ENCODE results near the gene ADGRF1. TPM values are rescaled to one million over a fixed set of nuclear protein-coding genes. Genes with fewer than 3 reads are reported as not detected.

The ADGRF1 gene
- total RNA-seq, 4 donors from 2014 or later: 7.4 to 57.0 (median 43.6) TPM

- DNase-seq: no peak
- H3K4me3 ChIP-seq: no peak overlapping the region
- TF ChIP-seq CTCF (IDR thresholded peaks at IDR 0.05): no peak
- TF ChIP-seq POLR2A (IDR thresholded peaks at IDR 0.05): no peak
- no peaks in the 10 kb centered on the region for H3K27me3 ChIP-seq
- no peaks in the 10 kb centered on the region for H3K36me3 ChIP-seq
- H3K27ac ChIP-seq: no peak overlapping the region
- H3K4me1 ChIP-seq: peaks cover 4 to 27% (median 10%) of the 10 kb centered on the region in 3 donors
- no peaks in the 10 kb centered on the region for H3K9me3 ChIP-seq
- intact Hi-C loops (cut with DNase I): loop anchor here (10.0 kb wide), 1 partner anchor 194 kb away; no protein-coding TSS in a partner anchor
Measured at GRCh38 chr6:47048638-47049037, 6.5 kb upstream of the ADGRF1 start.

GRCh38 chr6:47047479-47048407 is 5.6 kb upstream of the ADGRF1 start:
- H3K27ac ChIP-seq: peak overlapping the region in 3 of 4 donors; percentile 2 to 18 (median 12)
- H3K4me1 ChIP-seq: peaks cover 4 to 35% (median 10%) of the 10 kb centered on the region in 3 donors
- 21 to 22% methylated on average over 9 of the region's 9 CpGs for WGBS, 2 donors
- no peaks in the 10 kb centered on the region for H3K36me3 ChIP-seq
- no peaks in the 10 kb centered on the region for H3K9me3 ChIP-seq
- H3K4me3 ChIP-seq: no peak overlapping the region
- H3K27me3 ChIP-seq: no peaks in the 10 kb centered on the region
- no peak for DNase-seq
- intact Hi-C loops (cut with DNase I): loop anchor here (10.0 kb wide), 1 partner anchor 193 kb away; no protein-coding TSS in a partner anchor
- TF ChIP-seq POLR2A (IDR thresholded peaks at IDR 0.05): no peak
- TF ChIP-seq CTCF (IDR thresholded peaks at IDR 0.05): peak; percentile 36 to 88 (median 76)

DNA sequence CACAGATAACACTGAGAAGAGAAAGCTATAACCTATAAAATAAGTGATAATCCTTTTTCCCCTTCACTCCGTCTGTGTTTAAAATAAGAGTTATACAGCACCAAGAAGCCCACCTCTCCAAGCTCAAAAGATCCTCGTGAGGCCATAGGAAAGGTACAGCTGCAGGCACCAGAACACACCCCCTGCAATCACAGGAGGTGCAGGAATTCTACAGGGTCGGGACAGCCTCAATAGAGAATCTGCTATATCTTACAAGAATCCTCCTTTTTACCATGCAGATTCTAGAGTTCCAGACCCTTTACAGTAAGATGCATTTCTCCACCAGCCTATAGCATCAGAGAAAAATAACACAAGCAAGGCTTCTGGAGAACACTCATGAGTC is 5.0 kb upstream of the ADGRF1 start:
- 63 to 68% methylated on average over 1 to 3 of the region's 3 CpGs for WGBS, 2 donors
- Histone ChIP-seq H3K27ac (peak overlapping the region in 3 of 4 donors; percentile 2 to 18 (median 12)), H3K36me3 (no peaks in the 10 kb centered on the region), H3K27me3 (no peaks in the 10 kb centered on the region), H3K4me3 (no peak overlapping the region), H3K4me1 (peaks cover 8 to 42% (median 10%) of the 10 kb centered on the region in 3 donors), H3K9me3 (no peaks in the 10 kb centered on the region)
- TF ChIP-seq CTCF (IDR thresholded peaks at IDR 0.05) (no peak), POLR2A (IDR thresholded peaks at IDR 0.05) (no peak)
- intact Hi-C loops (cut with DNase I): loop anchor here (10.0 kb wide), 1 partner anchor 192 kb away; no protein-coding TSS in a partner anchor
- no peak for DNase-seq

DNA sequence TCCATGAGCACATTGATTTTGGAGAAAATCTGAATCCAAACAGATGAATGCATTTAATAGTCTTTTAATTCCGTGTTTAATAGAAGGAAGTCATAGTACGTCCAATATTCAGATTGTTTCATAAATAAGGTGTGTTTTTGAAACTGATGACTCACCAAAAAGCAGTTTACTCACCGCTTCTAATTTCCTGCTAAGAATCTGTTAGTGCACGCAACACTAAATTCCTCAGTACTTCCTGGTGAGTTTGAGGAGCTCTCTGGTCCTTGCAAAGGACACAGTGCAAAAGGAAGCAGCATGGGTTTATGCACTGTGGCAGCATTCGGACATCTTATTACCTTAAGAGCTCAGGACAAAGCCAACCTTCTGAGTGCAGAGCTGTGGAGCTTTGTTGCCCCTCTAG is 2.3 kb upstream of the ADGRF1 start:
- H3K4me1 ChIP-seq: peaks cover 10 to 59% (median 12%) of the 10 kb centered on the region in 3 donors
- no peaks in the 10 kb centered on the region for H3K27me3 ChIP-seq
- DNase-seq: no peak
- intact Hi-C loops (cut with DNase I): loop anchor here (10.0 kb wide), 1 partner anchor 190 kb away; no protein-coding TSS in a partner anchor
- 28 to 49% methylated on average over 4 to 5 of the region's 5 CpGs for whole genome bisulfite sequencing, 2 donors
- H3K27ac ChIP-seq: peak overlapping the region; percentile 76 to 88 (median 83)
- no peak overlapping the region for H3K4me3 ChIP-seq
- no peaks in the 10 kb centered on the region for H3K9me3 ChIP-seq
- H3K36me3 ChIP-seq: no peaks in the 10 kb centered on the region
- TF ChIP-seq CTCF (IDR thresholded peaks at IDR 0.05) (no peak), POLR2A (IDR thresholded peaks at IDR 0.05) (no peak)

- 64 to 76% methylated on average over 1 of the region's 1 CpG for WGBS, 2 donors
- intact Hi-C loops (cut with DNase I): loop anchor here (10.0 kb wide), 1 partner anchor 188 kb away; no protein-coding TSS in a partner anchor
- H3K27ac ChIP-seq: peak overlapping the region; percentile 76 to 88 (median 83)
Measured at GRCh38 chr6:47043286-47043685, 1.2 kb upstream of the ADGRF1 start.

More at GRCh38 chr6:47043286-47043685, 1.2 kb upstream of the ADGRF1 start:
- peaks cover 10 to 59% (median 12%) of the 10 kb centered on the region in 3 donors for H3K4me1 ChIP-seq
- H3K27me3 ChIP-seq: no peaks in the 10 kb centered on the region
- H3K9me3 ChIP-seq: no peaks in the 10 kb centered on the region
- no peak for TF ChIP-seq POLR2A (IDR thresholded peaks at IDR 0.05)
- no peak for TF ChIP-seq CTCF (IDR thresholded peaks at IDR 0.05)
- H3K4me3 ChIP-seq: no peak overlapping the region
- DNase-seq: no peak
- no peaks in the 10 kb centered on the region for H3K36me3 ChIP-seq
